GM06990 (cell line): ENCODE measurements around the gene AATK.

Experiments
- DNase-seq: peaks from one replicate; pipeline ENCODE4 v3.0.0-alpha.2; 2011; ENCODE audit not compliant: insufficient read length; ENCODE audit errors: extremely low read depth
- H3K27me3 ChIP-seq: replicated peaks from 2 replicates; pipeline ENCODE4 v1.6.0; 2011; ENCODE audit warnings: low read length; ENCODE audit not compliant: control insufficient read depth, insufficient read depth
- H3K36me3 ChIP-seq: 2 replicates; pipeline ENCODE4 v1.5.1; 2011; ENCODE audit warnings: low read length; ENCODE audit not compliant: control insufficient read depth, insufficient read depth
- H3K4me3 ChIP-seq: replicated peaks from 2 replicates; pipeline ENCODE4 v1.5.1; 2011; ENCODE audit warnings: low read depth, mild to moderate bottlenecking, control low read depth, low read length
- CTCF ChIP-seq: IDR thresholded peaks from 2 replicates; pipeline ENCODE4 v1.5.1; 2011; ENCODE audit warnings: low read length, control low read depth, mild to moderate bottlenecking, inconsistent platforms; ENCODE audit not compliant: insufficient read depth, poor library complexity, severe bottlenecking

Gene AATK

GRCh38 chr17:81162491-81162890, 3.5 kb downstream of the AATK start:
- no peak for DNase-seq
- H3K4me3 ChIP-seq, result no peak overlapping the region
- no peak for TF ChIP-seq CTCF

DNA sequence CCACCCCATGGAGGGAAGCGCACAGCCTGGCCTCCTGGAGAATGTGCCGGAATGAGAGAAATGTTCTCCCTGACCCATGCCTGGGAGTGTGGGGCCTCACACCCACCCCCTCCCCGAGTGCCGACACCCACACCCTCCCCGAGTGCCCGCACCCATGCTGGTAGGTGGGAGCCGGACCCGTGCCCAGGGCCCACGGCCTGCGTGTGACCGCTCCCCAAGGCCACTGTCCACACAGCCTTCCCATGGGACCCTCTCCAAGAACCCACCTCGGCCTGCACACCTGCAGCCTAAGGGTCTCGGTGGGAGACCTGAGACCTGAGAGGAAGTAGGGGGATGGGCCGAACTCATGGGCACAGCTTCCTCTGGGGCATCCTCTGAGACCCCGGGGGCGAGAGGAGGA, 4.0 kb downstream of the AATK start:
- Histone ChIP-seq H3K27me3 (peaks cover 1% of the 10 kb centered on the region; the same call in 1 of the 2 replicates), H3K4me3 (no peak overlapping the region)

More at GRCh38 chr17:81162491-81162890, 3.5 kb downstream of the AATK start:
- H3K27me3 ChIP-seq, result peaks cover 1% of the 10 kb centered on the region; the same call in 1 of the 2 replicates
- no peaks in the 10 kb centered on the region for H3K36me3 ChIP-seq

GRCh38 chr17:81161536-81161935, 4.5 kb downstream of the AATK start:
- TF ChIP-seq CTCF, result no peak
- H3K36me3 ChIP-seq, result no peaks in the 10 kb centered on the region
- H3K4me3 ChIP-seq, result no peak overlapping the region
- DNase-seq, result no peak
- H3K27me3 ChIP-seq, result peaks cover 1% of the 10 kb centered on the region; the same call in 1 of the 2 replicates

More for the DNA sequence above, 4.0 kb downstream of the AATK start:
- TF ChIP-seq CTCF, result no peak
- no peaks in the 10 kb centered on the region for H3K36me3 ChIP-seq
- no peak for DNase-seq

DNA sequence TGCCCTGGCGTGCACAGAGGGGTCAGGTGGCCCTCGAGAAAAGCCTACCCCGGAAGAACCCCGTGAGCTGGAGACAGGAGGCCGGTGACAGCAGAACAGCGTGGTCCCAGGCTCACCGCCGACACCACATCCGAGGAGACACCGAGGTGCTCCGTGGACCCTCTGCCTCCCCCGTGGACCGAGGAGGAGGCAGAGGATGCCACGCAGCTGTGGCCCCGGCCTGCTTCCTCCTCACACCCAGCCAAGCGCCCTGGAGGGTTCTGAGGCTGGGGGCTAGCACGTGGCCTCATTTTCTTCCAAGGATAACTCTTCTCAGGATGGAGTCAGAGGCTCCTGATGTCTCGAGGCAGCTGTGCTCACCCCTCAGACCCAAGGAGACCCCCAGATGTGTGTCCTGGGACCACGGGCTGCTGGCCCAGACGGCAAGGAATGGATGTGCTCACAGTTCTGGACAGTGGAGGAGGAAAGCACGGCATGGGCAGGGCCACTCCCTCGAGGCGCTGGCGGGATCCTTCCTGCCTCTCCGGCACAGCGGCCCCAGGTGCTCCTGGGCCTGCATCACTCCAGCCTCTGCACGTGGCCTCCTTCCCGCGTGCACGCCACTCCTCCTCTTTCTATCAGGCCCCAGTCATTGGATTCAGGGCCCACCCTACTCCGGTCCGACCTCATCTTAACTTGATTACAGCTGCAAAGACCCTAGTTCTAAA, 5.1 kb downstream of the AATK start:
- TF ChIP-seq CTCF, result no peak
- Histone ChIP-seq H3K36me3 (no peaks in the 10 kb centered on the region), H3K27me3 (peaks cover 1% of the 10 kb centered on the region; the same call in 1 of the 2 replicates), H3K4me3 (no peak overlapping the region)
- no peak for DNase-seq

DNA sequence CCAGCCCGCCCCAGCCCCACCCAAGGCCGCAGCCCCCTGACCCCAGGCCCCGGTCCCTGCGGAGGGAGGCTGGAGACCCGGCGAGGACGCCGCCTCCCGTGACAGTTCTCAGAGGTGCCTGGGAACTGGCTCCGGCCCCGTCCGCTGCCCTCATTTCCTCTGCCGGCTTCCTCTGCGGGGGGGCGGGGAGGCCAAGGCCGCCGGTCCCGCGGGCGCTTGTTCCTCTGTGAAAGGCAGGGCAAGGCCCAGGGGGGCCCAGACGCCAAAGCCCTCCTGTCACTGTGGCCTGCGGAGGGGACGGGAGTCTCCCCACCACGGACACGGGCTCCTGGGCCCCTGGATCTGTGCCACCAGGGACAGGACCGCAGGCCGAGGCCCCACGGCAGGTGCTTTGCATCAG, 5.7 kb downstream of the AATK start:
- DNase-seq, result no peak
- TF ChIP-seq CTCF, result no peak
- Histone ChIP-seq H3K27me3 (peaks cover 1% of the 10 kb centered on the region; the same call in 1 of the 2 replicates), H3K4me3 (no peak overlapping the region), H3K36me3 (no peaks in the 10 kb centered on the region)
